ENCODE data around the gene CLHC1.

DNA sequence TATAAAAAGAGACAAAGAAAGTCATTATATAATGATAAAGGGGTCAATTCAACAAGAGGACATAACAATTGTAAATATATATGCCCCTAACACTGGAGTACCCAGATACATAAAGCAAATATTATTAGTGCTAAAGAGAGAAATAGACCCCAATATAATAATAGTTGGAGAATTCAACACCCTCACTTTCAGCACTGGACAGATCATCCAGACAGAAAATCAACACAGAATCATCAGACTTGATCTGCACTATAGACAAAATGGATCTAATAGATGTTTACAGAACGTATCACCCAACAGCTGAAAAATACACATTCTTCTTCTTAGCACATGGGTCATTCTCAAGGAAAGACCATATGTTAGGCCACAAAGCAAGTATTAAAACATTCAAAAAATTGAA, 31.7 kb downstream of the CLHC1 start:
- TF ChIP-seq YY1 (IDR thresholded peaks at IDR 0.05; ENCODE audit: insufficient read depth, insufficient read length) (no peak), ZNF274 (IDR thresholded peaks at IDR 0.05; ENCODE audit: low read depth, low read length) (no peak), SUZ12 (IDR thresholded peaks at IDR 0.05; ENCODE audit: extremely low read depth, insufficient read depth, insufficient read length) (no peak)

Measured in NT2/D1 (cell line).